HepG2 (cell line): ENCODE measurements around the gene NMT2. TPM values are rescaled to one million over a fixed set of nuclear protein-coding genes. Genes with fewer than 3 reads are reported as not detected.

Experiments
- ARNT ChIP-seq: fragments of 450-650 bp; IDR thresholded peaks from 2 replicates; pipeline ENCODE4 v1.6.1; 2017
- DNMT1 ChIP-seq: sonication (generic); formaldehyde crosslinking; IDR thresholded peaks from 2 replicates; pipeline ENCODE4 v1.5.1; 2020; ENCODE audit warnings: mild to moderate bottlenecking, missing genetic modification reagents
- EEA1 ChIP-seq: sonication (generic); formaldehyde crosslinking; IDR thresholded peaks from 2 replicates; pipeline ENCODE4 v1.5.1; 2020; ENCODE audit warnings: mild to moderate bottlenecking, missing genetic modification reagents, borderline replicate concordance
- KDM3A ChIP-seq: IDR thresholded peaks from 2 replicates; pipeline ENCODE4 v1.6.1; 2018; ENCODE audit warnings: low read depth, missing compliant biosample characterization
- KLF6 ChIP-seq: IDR thresholded peaks from 2 replicates; pipeline ENCODE4 v1.8.0; 2016; ENCODE audit warnings: missing biosample characterization, missing genetic modification reagents
- NCOA5 ChIP-seq: sonication (generic); formaldehyde crosslinking; IDR thresholded peaks from 2 replicates; pipeline ENCODE4 v1.4.0; 2020; ENCODE audit warnings: missing genetic modification reagents
- NFYC ChIP-seq: IDR thresholded peaks from 2 replicates; pipeline ENCODE4 v1.6.1; 2016; ENCODE audit warnings: missing genetic modification reagents, missing compliant biosample characterization
- NR3C1 ChIP-seq: sonication (generic); formaldehyde crosslinking; IDR thresholded peaks from 2 replicates; pipeline ENCODE4 v1.4.0; 2020; ENCODE audit warnings: missing genetic modification reagents
- RNF2 ChIP-seq: fragments of 450-650 bp; conservative IDR thresholded peaks from 2 replicates; pipeline ENCODE4 v1.6.1; 2016; ENCODE audit warnings: low read depth
- RXRA ChIP-seq: sonication (generic); formaldehyde crosslinking; IDR thresholded peaks from 2 replicates; pipeline ENCODE4 v1.5.1; 2020; ENCODE audit warnings: missing genetic modification reagents
- SMC3 ChIP-seq: IDR thresholded peaks from 2 replicates; pipeline ENCODE4 v1.6.1; 2011; ENCODE audit warnings: low read length, improper control_type of control experiment
- SPEN ChIP-seq: sonication (generic); formaldehyde crosslinking; IDR thresholded peaks from 2 replicates; pipeline ENCODE4 v1.5.1; 2020; ENCODE audit warnings: low read depth, mild to moderate bottlenecking, missing genetic modification reagents
- TEAD3 ChIP-seq: optimal IDR thresholded peaks from 2 replicates; pipeline ENCODE3; 2016; ENCODE audit warnings: borderline replicate concordance
- TRIM24 ChIP-seq: sonication (generic); formaldehyde crosslinking; IDR thresholded peaks from 2 replicates; pipeline ENCODE4 v1.8.0; 2022; ENCODE audit warnings: mild to moderate bottlenecking, missing genetic modification reagents
- YEATS4 ChIP-seq: sonication (generic); formaldehyde crosslinking; IDR thresholded peaks from 2 replicates; pipeline ENCODE4 v1.4.0; 2020; ENCODE audit warnings: missing genetic modification reagents, borderline replicate concordance
- ZBTB1 ChIP-seq: sonication (generic); formaldehyde crosslinking; IDR thresholded peaks from 2 replicates; pipeline ENCODE4 v1.4.0; 2020; ENCODE audit warnings: missing genetic modification reagents, borderline replicate concordance
- ZNF20 ChIP-seq: sonication (generic); formaldehyde crosslinking; IDR thresholded peaks from 2 replicates; pipeline ENCODE4 v1.4.0; 2020; ENCODE audit warnings: mild to moderate bottlenecking, moderate library complexity, missing genetic modification reagents
- ZNF224 ChIP-seq: sonication (generic); formaldehyde crosslinking; IDR thresholded peaks from 2 replicates; pipeline ENCODE4 v1.5.0; 2020; ENCODE audit warnings: mild to moderate bottlenecking, missing genetic modification reagents
- ZNF431 ChIP-seq: sonication (generic); formaldehyde crosslinking; IDR thresholded peaks from 2 replicates; pipeline ENCODE4 v1.9.0; 2022; ENCODE audit warnings: missing genetic modification reagents, low read depth, mild to moderate bottlenecking, borderline replicate concordance
- polyA plus RNA-seq, 8 experiments: library from polyadenylated mRNA; depleted of rRNA in 3 of 8; stranded (reverse) in 7 of 8; unstranded in 1 of 8; fragments of >200 nt; fragmentation: Illumina TruSeq in 4 of 8; extraction: Trizol in 4 of 8; gene quantifications; 2 replicates each; pipeline versions ENCODE4 v1.2.1 to v1.2.3, GENCODE V29; 2011 to 2016; ENCODE audit warnings: low read depth in 4 of 8, missing spikeins in 1 of 8, mixed read lengths in 1 of 8; ENCODE audit not compliant: insufficient read depth in 1 of 8
- total RNA-seq, 5 experiments: library from RNA; depleted of rRNA; stranded (reverse); fragments of >200 nt; fragmentation: Illumina TruSeq; extraction: Trizol; gene quantifications; 2 replicates each; pipeline ENCODE4 v1.2.3, GENCODE V29; 2016; ENCODE audit warnings: low read depth in 1 of 5
- TF ChIP-seq, protein P1 (sequence below): sonication (generic); formaldehyde crosslinking; IDR thresholded peaks from 2 replicates; pipeline ENCODE4 v1.5.1; 2020; ENCODE audit warnings: missing genetic modification reagents, mild to moderate bottlenecking, borderline replicate concordance
- TF ChIP-seq, protein P2 (sequence below): IDR thresholded peaks from 2 replicates; pipeline ENCODE4 v1.6.1; 2016
- TF ChIP-seq, protein P3 (sequence below): sonication (generic); formaldehyde crosslinking; IDR thresholded peaks from 2 replicates; pipeline ENCODE4 v1.5.0; 2020; ENCODE audit warnings: mild to moderate bottlenecking, missing genetic modification reagents, borderline replicate concordance

The NMT2 gene
- total and polyA plus RNA-seq, 2 of the 13 experiments (the other 11 are each of a cell fraction or from before 2014, with no cell fraction given), result 10.1 to 23.8 TPM

DNA sequence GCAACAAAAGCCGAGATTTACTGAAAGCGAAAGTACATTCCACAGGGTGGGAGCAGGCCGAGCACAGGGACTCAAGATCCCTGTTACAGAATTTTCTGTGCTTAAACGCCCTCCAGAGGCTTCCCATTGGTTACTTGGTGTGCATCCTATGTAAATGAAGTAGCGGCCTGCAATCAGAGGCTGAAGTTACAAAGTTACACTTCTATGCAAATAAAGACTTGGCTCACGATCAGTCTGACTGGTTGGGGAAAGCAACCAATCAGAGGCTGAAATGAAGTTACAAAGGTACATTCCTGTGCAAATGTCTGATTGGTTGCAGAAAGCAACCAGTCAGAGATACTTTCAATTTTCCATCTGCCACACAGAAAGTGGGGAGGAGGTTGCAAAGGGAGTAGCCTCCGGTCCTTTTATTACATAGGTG is 84.0 kb downstream of the NMT2 start (continued):
- TF ChIP-seq ARNT (no peak), ZNF20 (peak; percentile 98; the same call in 1 of the 2 replicates), TEAD3 (CRISPR knock-in tag) (peak; percentile 78), RNF2 (no peak), EEA1 (CRISPR knock-in tag) (no peak), KDM3A (no peak), TRIM24 (CRISPR knock-in tag) (no peak), NR3C1 (CRISPR knock-in tag) (no peak), SPEN (CRISPR knock-in tag) (no peak), ZNF224 (CRISPR knock-in tag) (no peak), DNMT1 (CRISPR knock-in tag) (no peak), YEATS4 (CRISPR knock-in tag) (no peak), NFYC (peak; percentile 86), ZBTB1 (CRISPR knock-in tag) (no peak), KLF6 (CRISPR knock-in tag) (no peak), NCOA5 (CRISPR knock-in tag) (no peak), RXRA (CRISPR knock-in tag) (no peak), ZNF431 (CRISPR knock-in tag) (no peak), SMC3 (no peak)
- TF ChIP-seq, protein P1, sequence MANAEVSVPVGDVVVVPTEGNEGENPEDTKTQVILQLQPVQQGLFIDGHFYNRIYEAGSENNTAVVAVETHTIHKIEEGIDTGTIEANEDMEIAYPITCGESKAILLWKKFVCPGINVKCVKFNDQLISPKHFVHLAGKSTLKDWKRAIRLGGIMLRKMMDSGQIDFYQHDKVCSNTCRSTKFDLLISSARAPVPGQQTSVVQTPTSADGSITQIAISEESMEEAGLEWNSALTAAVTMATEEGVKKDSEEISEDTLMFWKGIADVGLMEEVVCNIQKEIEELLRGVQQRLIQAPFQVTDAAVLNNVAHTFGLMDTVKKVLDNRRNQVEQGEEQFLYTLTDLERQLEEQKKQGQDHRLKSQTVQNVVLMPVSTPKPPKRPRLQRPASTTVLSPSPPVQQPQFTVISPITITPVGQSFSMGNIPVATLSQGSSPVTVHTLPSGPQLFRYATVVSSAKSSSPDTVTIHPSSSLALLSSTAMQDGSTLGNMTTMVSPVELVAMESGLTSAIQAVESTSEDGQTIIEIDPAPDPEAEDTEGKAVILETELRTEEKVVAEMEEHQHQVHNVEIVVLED (CRISPR knock-in tag), result no peak
- TF ChIP-seq, protein P2, sequence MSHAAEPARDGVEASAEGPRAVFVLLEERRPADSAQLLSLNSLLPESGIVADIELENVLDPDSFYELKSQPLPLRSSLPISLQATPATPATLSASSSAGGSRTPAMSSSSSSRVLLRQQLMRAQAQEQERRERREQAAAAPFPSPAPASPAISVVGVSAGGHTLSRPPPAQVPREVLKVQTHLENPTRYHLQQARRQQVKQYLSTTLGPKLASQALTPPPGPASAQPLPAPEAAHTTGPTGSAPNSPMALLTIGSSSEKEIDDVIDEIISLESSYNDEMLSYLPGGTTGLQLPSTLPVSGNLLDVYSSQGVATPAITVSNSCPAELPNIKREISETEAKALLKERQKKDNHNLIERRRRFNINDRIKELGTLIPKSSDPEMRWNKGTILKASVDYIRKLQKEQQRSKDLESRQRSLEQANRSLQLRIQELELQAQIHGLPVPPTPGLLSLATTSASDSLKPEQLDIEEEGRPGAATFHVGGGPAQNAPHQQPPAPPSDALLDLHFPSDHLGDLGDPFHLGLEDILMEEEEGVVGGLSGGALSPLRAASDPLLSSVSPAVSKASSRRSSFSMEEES (CRISPR knock-in tag), result no peak
- TF ChIP-seq, protein P3, sequence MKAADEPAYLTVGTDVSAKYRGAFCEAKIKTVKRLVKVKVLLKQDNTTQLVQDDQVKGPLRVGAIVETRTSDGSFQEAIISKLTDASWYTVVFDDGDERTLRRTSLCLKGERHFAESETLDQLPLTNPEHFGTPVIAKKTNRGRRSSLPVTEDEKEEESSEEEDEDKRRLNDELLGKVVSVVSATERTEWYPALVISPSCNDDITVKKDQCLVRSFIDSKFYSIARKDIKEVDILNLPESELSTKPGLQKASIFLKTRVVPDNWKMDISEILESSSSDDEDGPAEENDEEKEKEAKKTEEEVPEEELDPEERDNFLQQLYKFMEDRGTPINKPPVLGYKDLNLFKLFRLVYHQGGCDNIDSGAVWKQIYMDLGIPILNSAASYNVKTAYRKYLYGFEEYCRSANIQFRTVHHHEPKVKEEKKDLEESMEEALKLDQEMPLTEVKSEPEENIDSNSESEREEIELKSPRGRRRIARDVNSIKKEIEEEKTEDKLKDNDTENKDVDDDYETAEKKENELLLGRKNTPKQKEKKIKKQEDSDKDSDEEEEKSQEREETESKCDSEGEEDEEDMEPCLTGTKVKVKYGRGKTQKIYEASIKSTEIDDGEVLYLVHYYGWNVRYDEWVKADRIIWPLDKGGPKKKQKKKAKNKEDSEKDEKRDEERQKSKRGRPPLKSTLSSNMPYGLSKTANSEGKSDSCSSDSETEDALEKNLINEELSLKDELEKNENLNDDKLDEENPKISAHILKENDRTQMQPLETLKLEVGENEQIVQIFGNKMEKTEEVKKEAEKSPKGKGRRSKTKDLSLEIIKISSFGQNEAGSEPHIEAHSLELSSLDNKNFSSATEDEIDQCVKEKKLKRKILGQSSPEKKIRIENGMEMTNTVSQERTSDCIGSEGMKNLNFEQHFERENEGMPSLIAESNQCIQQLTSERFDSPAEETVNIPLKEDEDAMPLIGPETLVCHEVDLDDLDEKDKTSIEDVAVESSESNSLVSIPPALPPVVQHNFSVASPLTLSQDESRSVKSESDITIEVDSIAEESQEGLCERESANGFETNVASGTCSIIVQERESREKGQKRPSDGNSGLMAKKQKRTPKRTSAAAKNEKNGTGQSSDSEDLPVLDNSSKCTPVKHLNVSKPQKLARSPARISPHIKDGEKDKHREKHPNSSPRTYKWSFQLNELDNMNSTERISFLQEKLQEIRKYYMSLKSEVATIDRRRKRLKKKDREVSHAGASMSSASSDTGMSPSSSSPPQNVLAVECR (CRISPR knock-in tag), result peak; percentile 48; the same call in 1 of the 2 replicates
